Activated B cell treated with CpG ODN at 0.5 μM for 24 hours (primary cell): Measurements from ENCODE around the gene SRP54. TPM values are rescaled to one million over a fixed set of nuclear protein-coding genes. Genes with fewer than 3 reads are reported as not detected.

Experiments used
- ATAC-seq: fragments of 200-7000 bp; cut with Tn5 transposase; one replicate; pipeline ENCODE4 v1.10.0; 2021; ENCODE audit warnings: low read depth, mild to moderate bottlenecking, moderate library complexity
- CTCF ChIA-PET: fragments of 350-600 bp; sonication (Branson Sonifier 250); formaldehyde crosslinking; loops from one replicate; lab custom pipeline; 2021; ENCODE audit warnings: antibody characterized with exemption; lab: Charles Lee
- POLR2A ChIA-PET: fragments of 350-600 bp; sonication (Branson Sonifier 250); formaldehyde crosslinking; loops from one replicate; lab custom pipeline; 2021; ENCODE audit warnings: antibody characterized with exemption; lab: Charles Lee
- DNase-seq: peaks from one replicate; pipeline ENCODE4 v3.0.0; 2022
- H3K27ac Mint-ChIP-seq: one replicate; pipeline ENCODE4 v1.8.0; 2020; ENCODE audit warnings: mixed read lengths
- H3K27me3 Mint-ChIP-seq: one replicate; pipeline ENCODE4 v1.8.0; 2021; ENCODE audit warnings: mixed read lengths
- H3K36me3 Mint-ChIP-seq: one replicate; pipeline ENCODE4 v1.8.0; 2021; ENCODE audit warnings: low read depth, mixed read lengths
- H3K4me1 Mint-ChIP-seq: one replicate; pipeline ENCODE4 v1.8.0; 2021; ENCODE audit warnings: mixed read lengths
- H3K4me3 Mint-ChIP-seq: one replicate; pipeline ENCODE4 v1.8.0; 2020; ENCODE audit warnings: mild to moderate bottlenecking, mixed read lengths
- H3K9me3 Mint-ChIP-seq: one replicate; pipeline ENCODE4 v1.8.0; 2020; ENCODE audit warnings: mixed read lengths
- intact Hi-C: fragments of 100-400 bp; cut with micrococcal nuclease; formaldehyde crosslinking; loops from one replicate; pipeline ENCODE4 v1.15.1; 2024
- total RNA-seq: library from RNA; stranded (reverse); gene quantifications from 2 replicates; pipeline ENCODE4 v1.2.3, GENCODE V29; 2022
- TF ChIP-seq, protein P1 (sequence below): fragments of 200-600 bp; IDR thresholded peaks from one replicate; pipeline ENCODE4 v1.8.0; 2022; ENCODE audit warnings: antibody characterized with exemption, mild to moderate bottlenecking

SRP54 gene
- total RNA-seq, 1 donor from 2014 or later: 54.7 TPM

- Mint-ChIP-seq H3K27ac (no peak overlapping the region), H3K27me3 (no peaks in the 10 kb centered on the region), H3K4me3 (no peak overlapping the region), H3K4me1 (no peaks in the 10 kb centered on the region), H3K36me3 (peaks cover 60% of the 10 kb centered on the region), H3K9me3 (no peaks in the 10 kb centered on the region)
- intact Hi-C loops: no loop called here
- ChIA-PET POLR2A (no interaction called here), CTCF (no interaction called here)
- TF ChIP-seq, protein P1, sequence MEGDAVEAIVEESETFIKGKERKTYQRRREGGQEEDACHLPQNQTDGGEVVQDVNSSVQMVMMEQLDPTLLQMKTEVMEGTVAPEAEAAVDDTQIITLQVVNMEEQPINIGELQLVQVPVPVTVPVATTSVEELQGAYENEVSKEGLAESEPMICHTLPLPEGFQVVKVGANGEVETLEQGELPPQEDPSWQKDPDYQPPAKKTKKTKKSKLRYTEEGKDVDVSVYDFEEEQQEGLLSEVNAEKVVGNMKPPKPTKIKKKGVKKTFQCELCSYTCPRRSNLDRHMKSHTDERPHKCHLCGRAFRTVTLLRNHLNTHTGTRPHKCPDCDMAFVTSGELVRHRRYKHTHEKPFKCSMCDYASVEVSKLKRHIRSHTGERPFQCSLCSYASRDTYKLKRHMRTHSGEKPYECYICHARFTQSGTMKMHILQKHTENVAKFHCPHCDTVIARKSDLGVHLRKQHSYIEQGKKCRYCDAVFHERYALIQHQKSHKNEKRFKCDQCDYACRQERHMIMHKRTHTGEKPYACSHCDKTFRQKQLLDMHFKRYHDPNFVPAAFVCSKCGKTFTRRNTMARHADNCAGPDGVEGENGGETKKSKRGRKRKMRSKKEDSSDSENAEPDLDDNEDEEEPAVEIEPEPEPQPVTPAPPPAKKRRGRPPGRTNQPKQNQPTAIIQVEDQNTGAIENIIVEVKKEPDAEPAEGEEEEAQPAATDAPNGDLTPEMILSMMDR: no peak
- DNase-seq (no peak), ATAC-seq (no peak)
Observed at GRCh38 chr14:35001621-35002020, 18.8 kb downstream of the SRP54 start.

GRCh38 chr14:35004839-35005238, 22.0 kb downstream of the SRP54 start:
- H3K4me3 Mint-ChIP-seq: no peak overlapping the region
- ATAC-seq (no peak), DNase-seq (no peak)
- TF ChIP-seq, protein P1: no peak
- H3K27me3 Mint-ChIP-seq: no peaks in the 10 kb centered on the region
- H3K4me1 Mint-ChIP-seq: no peaks in the 10 kb centered on the region
- H3K36me3 Mint-ChIP-seq: peaks cover 66% of the 10 kb centered on the region
- ChIA-PET CTCF (no interaction called here), POLR2A (no interaction called here)
- intact Hi-C loops: no loop called here
- H3K27ac Mint-ChIP-seq: no peak overlapping the region
- H3K9me3 Mint-ChIP-seq: no peaks in the 10 kb centered on the region

DNA sequence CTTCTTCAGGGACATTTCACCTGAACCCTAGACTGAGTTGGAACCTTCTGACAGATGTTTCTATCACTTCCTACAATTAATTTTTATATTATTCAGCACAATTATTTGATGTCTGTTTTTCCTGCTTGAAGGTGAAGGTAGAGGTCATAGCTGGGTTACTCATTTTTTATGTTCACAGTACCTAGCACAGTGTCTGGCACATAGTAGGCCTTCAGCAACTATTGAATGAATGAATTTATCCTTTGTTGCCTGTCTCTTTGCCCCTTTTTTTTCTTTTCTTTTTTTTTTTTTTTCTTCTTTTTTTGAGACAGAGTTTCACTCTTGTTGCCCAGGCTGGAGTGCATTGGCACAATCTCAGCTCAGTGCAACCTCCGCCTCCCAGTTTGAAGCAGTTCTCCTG, 33.8 kb downstream of the SRP54 start:
- H3K4me3 Mint-ChIP-seq: no peak overlapping the region
- ChIA-PET POLR2A (no interaction called here), CTCF (no interaction called here)
- H3K27me3 Mint-ChIP-seq: no peaks in the 10 kb centered on the region
- H3K9me3 Mint-ChIP-seq: no peaks in the 10 kb centered on the region
- intact Hi-C loops: no loop called here
- H3K4me1 Mint-ChIP-seq: no peaks in the 10 kb centered on the region
- H3K27ac Mint-ChIP-seq: no peak overlapping the region
- no peak for DNase-seq
- TF ChIP-seq, protein P1: no peak
- peaks cover 81% of the 10 kb centered on the region for H3K36me3 Mint-ChIP-seq
- ATAC-seq: no peak

GRCh38 chr14:35020713-35021112, 37.9 kb downstream of the SRP54 start:
- no peaks in the 10 kb centered on the region for H3K4me1 Mint-ChIP-seq
- TF ChIP-seq, protein P1: no peak
- DNase-seq (no peak), ATAC-seq (no peak)
- ChIA-PET POLR2A (no interaction called here), CTCF (no interaction called here)
- H3K36me3 Mint-ChIP-seq: peaks cover 73% of the 10 kb centered on the region
- no peaks in the 10 kb centered on the region for H3K27me3 Mint-ChIP-seq
- intact Hi-C loops: no loop called here
- no peak overlapping the region for H3K4me3 Mint-ChIP-seq
- H3K27ac Mint-ChIP-seq: no peak overlapping the region
- no peaks in the 10 kb centered on the region for H3K9me3 Mint-ChIP-seq

- POLR2A ChIA-PET: no interaction called here
- intact Hi-C loops: no loop called here
- H3K4me3 Mint-ChIP-seq: no peak overlapping the region
- H3K27me3 Mint-ChIP-seq: no peaks in the 10 kb centered on the region
- ATAC-seq (no peak), DNase-seq (no peak)
- CTCF ChIA-PET: no interaction called here
- H3K27ac Mint-ChIP-seq: no peak overlapping the region
- no peaks in the 10 kb centered on the region for H3K4me1 Mint-ChIP-seq
- peaks cover 1% of the 10 kb centered on the region for H3K9me3 Mint-ChIP-seq
- TF ChIP-seq, protein P1: no peak
- H3K36me3 Mint-ChIP-seq: peaks cover 68% of the 10 kb centered on the region
Observed at GRCh38 chr14:35028435-35028834, 45.6 kb downstream of the SRP54 start.
